Measurements from ENCODE around the gene INPP5D.

INPP5D gene

DNA sequence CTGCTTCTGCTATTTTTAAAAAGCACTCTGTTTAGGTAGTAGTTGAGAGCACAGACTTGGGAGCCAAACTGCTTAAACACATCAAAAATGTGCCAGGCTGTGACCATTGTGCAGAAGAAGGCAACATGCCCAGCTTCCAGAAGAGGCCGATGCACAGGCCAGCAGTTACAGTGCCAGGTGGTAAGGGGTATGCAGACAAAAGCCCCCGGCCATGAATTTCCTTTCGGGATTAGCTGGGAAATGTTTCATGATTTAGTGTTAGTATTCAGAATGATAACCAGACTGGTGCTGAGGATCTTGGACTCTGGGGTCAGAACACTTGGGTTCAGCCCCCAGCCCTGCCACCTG lies 151.4 kb downstream of the INPP5D start:
- Mint-ChIP-seq H3K4me3 (no peak overlapping the region), H3K4me1 (peaks cover 16% of the 10 kb centered on the region), H3K9me3 (no peaks in the 10 kb centered on the region), H3K36me3 (ENCODE audit: low read depth) (peaks cover 6% of the 10 kb centered on the region), H3K27me3 (no peaks in the 10 kb centered on the region), H3K27ac (no peak overlapping the region)
- ATAC-seq, result no peak
- no peak for DNase-seq

DNA sequence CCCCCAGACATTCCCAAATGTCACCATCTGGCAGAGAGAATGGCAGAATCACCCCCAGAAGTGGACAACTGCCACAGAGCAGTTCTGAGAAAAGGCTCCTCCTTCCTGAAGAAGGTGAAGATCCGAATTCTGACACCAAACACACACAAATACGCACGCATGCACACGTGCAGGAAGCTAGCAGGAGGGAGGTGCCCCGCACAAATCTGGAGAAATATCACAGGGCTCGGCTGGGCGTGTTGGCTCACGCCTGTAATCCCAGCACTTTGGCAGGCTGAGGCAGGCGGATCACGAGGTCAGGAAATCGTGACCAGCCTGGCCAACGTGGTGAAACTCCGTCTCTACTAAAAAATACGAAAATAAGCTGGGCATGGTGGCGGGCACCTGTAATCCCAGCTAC lies 152.9 kb downstream of the INPP5D start:
- Mint-ChIP-seq H3K4me1 (peaks cover 13% of the 10 kb centered on the region), H3K27ac (no peak overlapping the region), H3K36me3 (ENCODE audit: low read depth) (peaks cover 3% of the 10 kb centered on the region), H3K27me3 (no peaks in the 10 kb centered on the region), H3K4me3 (no peak overlapping the region), H3K9me3 (no peaks in the 10 kb centered on the region)
- ATAC-seq (no peak), DNase-seq (no peak)

DNA sequence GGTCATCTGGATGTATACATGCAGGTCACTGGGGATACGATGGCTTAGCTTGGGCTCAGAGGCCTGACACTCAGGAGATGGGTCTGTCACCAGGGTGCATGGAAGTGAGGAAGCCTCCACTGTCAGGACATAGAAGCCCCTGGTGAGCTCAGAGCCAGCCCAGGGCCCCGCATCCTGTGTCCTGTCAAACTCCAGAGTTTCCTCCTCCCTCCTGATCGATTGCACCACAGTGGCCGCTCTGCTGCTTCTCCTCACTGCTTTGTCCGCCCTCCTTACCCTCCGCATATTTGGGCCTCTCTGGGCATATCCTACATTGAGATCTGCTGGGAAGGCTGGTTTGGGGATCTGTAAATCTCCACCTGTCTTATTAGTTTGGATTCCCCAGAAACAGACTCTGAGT lies 153.8 kb downstream of the INPP5D start:
- no peak overlapping the region for H3K27ac Mint-ChIP-seq
- DNase-seq (no peak), ATAC-seq (no peak)
- no peaks in the 10 kb centered on the region for H3K27me3 Mint-ChIP-seq
- peaks cover 2% of the 10 kb centered on the region for H3K36me3 Mint-ChIP-seq (ENCODE audit: low read depth)
- no peaks in the 10 kb centered on the region for H3K9me3 Mint-ChIP-seq
- H3K4me1 Mint-ChIP-seq, result peaks cover 12% of the 10 kb centered on the region
- H3K4me3 Mint-ChIP-seq, result no peak overlapping the region

DNA sequence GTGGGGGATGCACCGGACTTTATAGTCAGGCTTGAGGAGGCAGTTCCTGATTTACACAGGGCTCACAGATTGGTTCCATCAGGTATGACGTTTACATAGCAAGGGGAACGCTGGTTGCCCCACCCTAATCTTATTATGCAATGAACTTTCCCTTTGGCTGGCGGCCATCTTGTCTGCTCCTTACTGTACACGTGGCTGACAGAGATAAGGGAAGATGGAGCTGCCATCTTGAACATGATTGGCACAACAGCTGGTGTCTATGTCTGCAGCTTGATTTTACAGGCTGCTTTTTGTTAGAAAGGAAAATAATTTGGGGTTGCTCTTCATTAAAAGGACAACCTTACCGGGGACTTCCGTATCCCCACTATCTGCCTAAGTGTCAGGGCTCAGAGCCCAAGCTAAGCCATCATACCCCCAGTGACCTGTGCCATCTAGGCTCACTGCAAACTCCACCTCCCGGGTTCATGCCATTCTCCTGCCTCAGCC lies 157.8 kb downstream of the INPP5D start:
- H3K27ac Mint-ChIP-seq, result no peak overlapping the region
- DNase-seq, result no peak
- H3K36me3 Mint-ChIP-seq (ENCODE audit: low read depth), result no peaks in the 10 kb centered on the region
- H3K9me3 Mint-ChIP-seq, result no peaks in the 10 kb centered on the region
- ATAC-seq, result no peak
- H3K4me1 Mint-ChIP-seq, result no peaks in the 10 kb centered on the region
- H3K27me3 Mint-ChIP-seq, result no peaks in the 10 kb centered on the region
- H3K4me3 Mint-ChIP-seq, result no peak overlapping the region

DNA sequence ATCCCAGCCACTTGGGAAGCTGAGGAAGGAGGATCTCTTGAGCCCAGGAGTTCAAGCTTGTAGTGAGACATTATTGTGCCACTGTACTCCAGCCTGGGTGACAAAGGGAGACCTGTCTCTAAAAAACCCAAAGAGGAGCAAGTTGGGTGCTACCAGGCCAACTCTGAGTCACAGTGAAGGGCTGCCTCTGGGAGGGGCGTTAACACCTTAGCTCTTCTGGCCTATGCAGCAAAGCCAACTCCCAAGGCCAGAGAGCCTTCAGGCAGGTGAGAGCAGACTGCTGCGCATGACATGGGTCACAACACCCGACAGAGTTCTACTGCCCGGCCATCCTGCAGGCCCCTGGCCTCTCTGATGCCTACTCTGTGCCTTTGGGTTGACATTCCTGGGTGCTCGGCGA lies 158.7 kb downstream of the INPP5D start:
- H3K27me3 Mint-ChIP-seq, result no peaks in the 10 kb centered on the region
- ATAC-seq (no peak), DNase-seq (no peak)
- H3K36me3 Mint-ChIP-seq (ENCODE audit: low read depth), result no peaks in the 10 kb centered on the region
- H3K9me3 Mint-ChIP-seq, result no peaks in the 10 kb centered on the region
- no peaks in the 10 kb centered on the region for H3K4me1 Mint-ChIP-seq
- H3K27ac Mint-ChIP-seq, result no peak overlapping the region
- H3K4me3 Mint-ChIP-seq, result no peak overlapping the region

DNA sequence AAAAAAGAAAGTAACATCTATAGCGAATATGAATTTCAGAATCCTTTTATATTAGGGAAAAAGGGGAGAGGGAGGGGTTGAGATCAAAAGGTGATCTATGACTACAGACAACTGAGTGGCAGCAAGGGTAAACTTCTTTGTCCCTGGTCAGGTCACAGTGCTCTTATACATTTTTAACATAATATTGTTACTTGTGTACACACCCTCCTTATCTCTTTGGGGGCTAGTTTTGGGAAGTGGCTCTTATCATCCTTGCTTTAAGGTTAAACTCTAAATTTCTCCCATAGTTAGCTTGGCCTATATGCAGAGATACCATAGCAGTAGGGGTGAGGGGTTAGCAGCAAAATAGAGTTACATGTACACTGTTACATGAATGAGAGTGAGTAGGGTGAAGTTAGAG lies 159.7 kb downstream of the INPP5D start:
- Mint-ChIP-seq H3K36me3 (ENCODE audit: low read depth) (no peaks in the 10 kb centered on the region), H3K4me3 (no peak overlapping the region), H3K4me1 (no peaks in the 10 kb centered on the region), H3K27me3 (no peaks in the 10 kb centered on the region), H3K27ac (no peak overlapping the region), H3K9me3 (no peaks in the 10 kb centered on the region)
- ATAC-seq (no peak), DNase-seq (no peak)

DNA sequence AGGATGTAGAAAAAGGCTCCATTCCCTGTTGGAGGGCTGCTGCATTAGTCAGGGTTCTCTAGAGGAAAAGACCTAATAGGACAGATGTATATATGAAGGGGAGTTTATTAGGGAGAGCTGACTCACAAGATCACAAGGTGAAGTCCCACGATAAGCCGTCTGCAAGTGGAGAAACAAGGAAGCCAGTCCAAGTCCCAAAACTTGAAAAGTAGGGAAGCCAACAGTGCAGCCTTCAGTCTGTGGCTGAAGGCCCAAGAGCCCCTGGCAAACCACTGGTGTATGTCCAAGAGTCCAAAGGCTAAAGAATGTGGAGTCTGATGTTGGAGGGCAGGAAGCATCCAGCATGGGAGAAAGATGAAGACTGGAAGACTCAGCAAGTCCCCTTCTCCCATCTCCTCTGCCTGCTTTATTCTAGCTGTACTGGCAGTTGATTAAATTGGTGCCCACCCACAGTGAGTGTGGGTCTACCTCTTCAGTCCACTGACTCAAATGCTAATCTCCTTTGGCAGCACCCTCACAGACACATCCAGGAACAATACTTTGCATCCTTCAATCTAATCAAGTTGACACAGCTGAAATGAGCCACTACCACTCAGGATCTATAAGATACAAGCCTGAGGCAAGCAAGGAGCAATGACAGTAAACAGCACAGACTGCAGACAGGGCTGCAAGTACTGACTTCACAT lies 161.4 kb downstream of the INPP5D start:
- Mint-ChIP-seq H3K27ac (no peak overlapping the region), H3K36me3 (ENCODE audit: low read depth) (no peaks in the 10 kb centered on the region), H3K27me3 (no peaks in the 10 kb centered on the region), H3K4me3 (no peak overlapping the region), H3K9me3 (no peaks in the 10 kb centered on the region), H3K4me1 (no peaks in the 10 kb centered on the region)
- DNase-seq (no peak), ATAC-seq (no peak)

DNA sequence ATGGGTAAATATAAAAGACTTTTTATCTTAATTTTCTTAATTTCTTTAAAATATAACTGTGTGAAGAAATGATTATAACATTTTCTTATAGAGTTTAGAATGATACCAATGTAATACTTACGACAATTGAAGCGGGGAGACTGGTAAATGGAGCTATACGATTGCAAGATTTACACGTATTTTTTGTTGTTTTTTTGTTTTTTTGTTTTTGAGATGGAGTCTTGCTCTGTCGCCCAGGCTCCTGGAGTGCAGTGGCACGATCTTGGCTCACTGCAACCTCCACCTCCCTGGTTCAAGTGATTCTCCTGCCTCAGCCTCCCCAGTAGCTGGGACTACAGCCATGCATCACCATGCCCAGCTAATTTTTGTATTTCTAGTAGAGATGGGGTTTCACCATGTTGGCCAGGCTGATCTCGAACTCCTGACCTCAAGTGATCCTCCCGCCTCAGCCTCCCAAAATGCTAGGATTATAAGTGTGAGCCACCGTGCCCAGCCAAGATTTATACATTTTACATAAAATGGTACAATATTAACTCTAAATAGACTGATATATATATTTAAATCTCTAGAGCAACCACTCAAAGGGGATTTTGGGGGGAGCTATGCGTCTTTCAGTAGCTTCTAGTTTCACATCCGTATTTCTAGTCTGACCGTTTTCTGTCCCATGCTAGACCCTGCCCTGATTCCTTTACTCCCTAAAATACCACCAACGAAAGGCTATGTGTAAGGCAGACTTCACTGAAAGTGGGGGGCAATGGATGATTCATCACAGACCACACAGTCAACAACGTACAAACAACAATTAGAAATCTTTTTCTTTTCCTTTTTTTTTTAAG lies 163.1 kb downstream of the INPP5D start:
- Mint-ChIP-seq H3K36me3 (ENCODE audit: low read depth) (no peaks in the 10 kb centered on the region), H3K27me3 (no peaks in the 10 kb centered on the region), H3K4me1 (no peaks in the 10 kb centered on the region), H3K4me3 (no peak overlapping the region), H3K27ac (no peak overlapping the region), H3K9me3 (no peaks in the 10 kb centered on the region)
- ATAC-seq, result no peak
- no peak for DNase-seq

DNA sequence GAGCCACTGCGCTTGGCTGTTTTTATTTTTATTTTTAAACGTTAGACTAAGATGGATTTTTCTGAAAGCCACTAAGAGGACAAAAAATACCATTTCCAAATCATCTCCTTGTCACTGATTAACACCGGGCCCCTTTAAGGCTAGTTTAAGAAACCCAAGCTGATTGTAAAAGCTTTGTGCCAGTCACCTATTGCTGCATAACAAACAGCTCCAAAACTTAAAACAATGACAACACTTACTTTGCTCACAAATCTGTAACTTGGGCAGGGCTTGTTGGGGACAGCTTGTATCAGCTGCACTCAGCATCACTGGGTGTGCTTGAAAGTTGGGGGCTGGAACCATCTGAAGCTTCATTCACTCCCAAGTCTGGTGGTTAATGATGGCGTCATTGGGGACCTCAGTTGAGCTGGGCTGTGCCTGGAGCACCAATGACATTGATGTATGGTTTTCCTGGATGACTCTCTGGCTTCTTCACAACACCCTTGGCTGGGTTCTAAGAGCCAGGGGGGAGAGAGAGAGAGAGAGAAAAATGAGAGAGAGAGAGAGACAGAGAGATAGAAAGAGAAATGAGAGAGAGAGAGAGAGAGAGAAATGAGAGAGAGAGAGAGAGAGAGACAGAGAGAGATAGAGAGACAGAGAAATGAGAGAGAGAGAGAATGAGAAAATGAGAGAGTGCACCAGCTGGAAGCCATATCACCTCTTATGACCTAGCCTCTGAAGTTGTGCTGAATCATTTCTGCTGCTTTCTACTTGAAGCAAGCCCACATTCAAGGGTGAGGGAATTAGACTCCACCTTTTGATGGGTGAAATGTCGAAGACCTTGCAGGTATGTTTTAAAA lies 165.3 kb downstream of the INPP5D start:
- no peaks in the 10 kb centered on the region for H3K9me3 Mint-ChIP-seq
- H3K36me3 Mint-ChIP-seq (ENCODE audit: low read depth), result no peaks in the 10 kb centered on the region
- no peak overlapping the region for H3K27ac Mint-ChIP-seq
- DNase-seq, result no peak
- H3K4me3 Mint-ChIP-seq, result no peak overlapping the region
- no peak for ATAC-seq
- H3K27me3 Mint-ChIP-seq, result no peaks in the 10 kb centered on the region
- H3K4me1 Mint-ChIP-seq, result peaks cover 14% of the 10 kb centered on the region

DNA sequence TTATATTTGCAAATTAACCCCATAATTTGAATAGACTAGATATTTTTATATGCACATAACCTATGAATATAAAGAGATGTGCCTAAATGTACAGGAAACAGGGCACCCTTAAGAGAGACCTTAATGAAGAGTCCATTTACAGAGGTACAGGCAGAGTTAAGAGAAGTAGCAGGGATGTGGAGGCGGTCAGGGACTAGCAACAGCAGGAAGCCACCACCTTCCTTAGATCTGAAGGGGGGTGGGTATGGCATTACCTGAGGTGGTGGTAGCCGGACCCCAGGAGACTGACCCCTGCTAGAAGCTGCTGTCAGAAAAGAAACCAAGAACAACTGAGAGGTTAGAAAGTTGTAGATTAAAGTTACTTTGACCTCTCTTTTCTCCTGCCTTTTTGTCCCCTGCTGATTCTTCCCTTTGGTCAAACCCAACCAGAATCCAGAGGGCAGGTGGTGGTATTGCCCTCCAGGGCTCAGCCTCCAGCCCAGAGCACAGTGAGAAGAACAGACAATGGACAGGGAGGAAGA lies 166.4 kb downstream of the INPP5D start:
- no peak for DNase-seq
- Mint-ChIP-seq H3K36me3 (ENCODE audit: low read depth) (no peaks in the 10 kb centered on the region), H3K4me3 (no peak overlapping the region), H3K9me3 (no peaks in the 10 kb centered on the region), H3K27me3 (no peaks in the 10 kb centered on the region), H3K27ac (no peak overlapping the region), H3K4me1 (peaks cover 24% of the 10 kb centered on the region)
- no peak for ATAC-seq

DNA sequence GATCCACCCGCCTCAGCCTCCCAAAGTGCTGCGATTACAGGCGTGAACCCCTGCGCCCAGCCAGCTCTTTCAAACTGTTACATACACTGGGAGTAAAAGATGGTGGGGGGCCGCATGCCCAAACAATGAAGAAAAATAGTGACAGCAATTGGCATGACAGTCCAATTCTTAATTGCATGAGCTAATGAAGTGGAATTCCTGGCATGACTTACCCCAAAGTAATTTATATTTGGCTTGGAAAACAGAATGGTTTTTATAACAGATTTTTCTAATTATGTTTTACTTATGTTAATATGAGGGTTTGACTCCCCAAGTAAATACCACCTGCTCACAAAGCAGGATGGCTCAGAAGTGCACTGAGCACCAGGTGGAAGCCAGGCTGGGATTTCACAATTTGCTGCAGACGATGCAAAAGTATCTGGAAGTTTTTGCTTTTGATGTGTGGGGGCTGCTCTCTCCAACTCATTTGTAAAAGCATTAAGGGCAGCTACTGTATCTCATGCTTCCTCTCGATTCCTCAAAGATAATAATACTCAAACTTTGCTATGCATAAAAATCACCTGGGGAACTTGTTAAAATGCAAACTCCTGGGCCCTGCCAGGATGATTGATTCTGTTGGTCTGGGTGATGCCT lies 167.3 kb downstream of the INPP5D start:
- DNase-seq, result no peak
- no peaks in the 10 kb centered on the region for H3K36me3 Mint-ChIP-seq (ENCODE audit: low read depth)
- no peak overlapping the region for H3K27ac Mint-ChIP-seq
- H3K27me3 Mint-ChIP-seq, result no peaks in the 10 kb centered on the region
- no peak for ATAC-seq
- no peak overlapping the region for H3K4me3 Mint-ChIP-seq
- H3K4me1 Mint-ChIP-seq, result peaks cover 27% of the 10 kb centered on the region
- H3K9me3 Mint-ChIP-seq, result no peaks in the 10 kb centered on the region

DNA sequence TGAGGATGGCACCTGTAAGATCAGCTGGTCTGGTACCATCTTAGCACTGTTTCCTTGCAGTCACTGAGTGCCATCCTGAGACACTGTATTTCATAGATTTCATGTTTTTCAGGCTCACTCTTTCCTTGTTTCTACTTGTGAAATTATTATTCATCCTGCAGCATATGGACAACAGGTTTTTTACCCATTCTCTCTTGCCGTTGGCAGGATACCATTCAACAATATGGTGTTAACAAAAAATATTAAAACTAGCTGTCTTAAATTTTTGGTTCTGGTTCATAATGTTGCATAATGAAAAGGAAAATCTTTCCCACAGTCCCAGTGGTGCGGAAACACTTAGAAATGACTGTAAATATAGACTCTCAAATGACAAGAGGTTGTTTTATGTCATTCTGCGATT lies 168.2 kb downstream of the INPP5D start:
- Mint-ChIP-seq H3K9me3 (no peaks in the 10 kb centered on the region), H3K36me3 (ENCODE audit: low read depth) (no peaks in the 10 kb centered on the region), H3K4me3 (no peak overlapping the region), H3K4me1 (peaks cover 33% of the 10 kb centered on the region), H3K27me3 (no peaks in the 10 kb centered on the region), H3K27ac (no peak overlapping the region)
- DNase-seq, result no peak
- ATAC-seq, result no peak

DNA sequence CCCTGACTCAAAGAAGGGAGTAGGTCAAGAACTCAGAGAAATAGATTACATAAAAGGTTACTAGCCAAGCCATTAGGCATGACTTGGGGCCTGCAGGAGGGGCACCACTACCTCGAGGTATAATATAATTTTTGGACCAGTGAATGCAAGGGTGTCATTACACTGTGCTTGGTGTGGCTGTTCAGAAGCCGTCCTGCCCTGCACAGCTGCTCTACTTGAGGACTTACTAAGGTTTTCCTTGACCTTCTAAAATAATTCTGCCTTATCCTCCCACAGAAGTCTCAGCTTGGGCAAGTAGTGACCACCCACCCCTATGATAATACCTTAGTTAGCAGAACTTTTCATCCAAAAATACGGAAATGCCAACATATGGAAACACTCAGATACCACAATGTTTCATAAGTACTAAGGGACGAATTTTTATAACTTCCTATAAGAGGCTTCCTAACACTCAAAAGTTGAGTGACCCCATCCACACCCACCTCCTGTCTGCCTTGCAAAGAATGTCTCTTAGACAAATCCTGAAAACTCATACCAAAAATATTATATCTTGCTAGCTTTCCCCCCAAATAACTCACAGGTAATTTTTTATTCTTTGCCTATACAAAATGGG lies 173.6 kb downstream of the INPP5D start:
- DNase-seq, result no peak
- Mint-ChIP-seq H3K9me3 (no peaks in the 10 kb centered on the region), H3K36me3 (ENCODE audit: low read depth) (no peaks in the 10 kb centered on the region), H3K27ac (peak overlapping the region; percentile 77), H3K4me3 (peak overlapping the region; percentile 13), H3K4me1 (peaks cover 59% of the 10 kb centered on the region), H3K27me3 (no peaks in the 10 kb centered on the region)
- ATAC-seq, result peak; percentile 71

DNA sequence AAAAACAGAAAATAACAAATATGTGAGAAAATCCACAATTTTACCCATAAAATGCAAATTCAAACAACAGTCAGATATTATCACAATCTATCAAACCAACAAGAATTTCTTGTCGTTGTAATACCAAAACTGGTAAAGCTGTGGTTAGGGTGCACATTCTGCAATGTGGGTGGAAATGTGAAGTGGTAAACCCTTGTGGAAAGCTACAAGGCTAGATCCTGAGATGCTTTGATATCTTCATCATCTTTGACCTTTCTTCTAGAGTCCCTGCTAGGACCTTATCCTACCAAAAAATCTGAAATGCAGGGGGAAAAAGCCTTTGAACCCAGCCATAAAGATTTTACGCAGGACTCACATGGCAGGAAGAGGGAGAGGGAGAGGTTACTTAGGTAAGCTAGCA lies 174.1 kb downstream of the INPP5D start:
- peak overlapping the region; percentile 13 for H3K4me3 Mint-ChIP-seq
- DNase-seq, result no peak
- no peaks in the 10 kb centered on the region for H3K36me3 Mint-ChIP-seq (ENCODE audit: low read depth)
- peak overlapping the region; percentile 77 for H3K27ac Mint-ChIP-seq
- H3K9me3 Mint-ChIP-seq, result no peaks in the 10 kb centered on the region
- no peaks in the 10 kb centered on the region for H3K27me3 Mint-ChIP-seq
- H3K4me1 Mint-ChIP-seq, result peaks cover 60% of the 10 kb centered on the region
- peak; percentile 71 for ATAC-seq

Data from activated naive CD8-positive, alpha-beta T cell treated with anti-CD3 and anti-CD28 coated beads, Interleukin-2, amount 50 U/mL, for 24 hours (primary cell).